K562 treated with DMSO at 1 percent for 24 hours (cell line): Measurements from ENCODE around the gene PCGF5. TPM values are rescaled to one million over a fixed set of nuclear protein-coding genes. Genes with fewer than 3 reads are reported as not detected.

Experiments used
- total RNA-seq: library from RNA; unstranded; fragments of 300-600 nt; gene quantifications from 2 replicates; pipeline ENCODE4 v1.2.3, GENCODE V29; 2022; ENCODE audit warnings: low read depth; ENCODE audit not compliant: insufficient read depth

The PCGF5 gene
- 17.4 and 17.6 TPM in 2 replicates for total RNA-seq

DNA sequence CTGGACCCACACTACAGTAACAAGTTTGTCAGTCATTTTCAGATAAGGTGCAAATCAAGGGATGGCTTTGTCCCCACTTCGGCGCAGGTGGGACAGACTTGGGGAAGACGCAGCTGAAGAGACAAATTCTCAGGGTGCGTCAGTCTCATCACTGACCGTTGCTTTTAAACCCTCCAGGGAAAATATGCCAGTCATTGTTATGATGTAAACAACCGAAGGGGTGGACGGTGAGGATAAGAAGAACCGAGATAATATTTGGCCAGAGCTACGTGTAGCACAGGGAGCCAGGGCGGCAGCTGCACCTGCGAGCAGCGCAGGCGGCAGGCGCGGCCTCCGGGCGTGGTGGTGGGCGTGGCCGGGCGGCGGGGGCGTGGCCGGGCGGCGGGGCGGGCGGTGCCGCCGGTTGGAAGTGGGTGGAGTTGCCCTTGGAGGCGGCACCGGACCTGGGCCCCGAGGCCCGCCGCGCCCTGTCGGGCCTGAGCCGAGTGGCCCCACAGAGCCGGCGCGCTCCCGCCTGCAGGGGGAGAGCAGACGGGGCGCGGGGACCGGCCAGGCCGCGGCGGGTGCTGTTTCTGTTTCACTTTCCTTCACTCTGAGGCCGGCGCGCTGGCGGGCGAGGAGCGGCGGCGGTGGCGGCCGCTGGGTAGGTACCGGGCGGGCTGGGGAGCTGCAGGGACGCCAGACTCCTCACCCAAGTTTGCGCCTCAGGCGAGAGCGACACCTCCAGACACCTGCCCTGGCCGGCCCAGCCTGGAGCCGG is at the start of gene PCGF5:
Gene PCGF5 (plus strand): TSS at position 470 of the 760 bp plus-strand sequence. CDS start 2,209 bp downstream, outside the sequence.

Other genes starting within 250 kb of the PCGF5 start
- gene HECTD2, start 189.7 kb downstream of the PCGF5 start, total RNA-seq, result 1.6 and 2.2 TPM in 2 replicates